GM23338 (cell line): ENCODE measurements around the gene SCGB2B2. TPM values are rescaled to one million over a fixed set of nuclear protein-coding genes. Genes with fewer than 3 reads are reported as not detected.

ENCODE experiments used
- CREB1 ChIP-seq: fragments of 250-450 bp; sonication (Bioruptor Pico); IDR thresholded peaks from 2 replicates; pipeline ENCODE4 v1.5.0; 2020; ENCODE audit warnings: low read depth, mild to moderate bottlenecking, moderate library complexity
- EZH2phosphoT487 ChIP-seq: fragments of 200-600 bp; sonication (generic); IDR thresholded peaks from one replicate; pipeline ENCODE4 v1.8.1; 2018; ENCODE audit warnings: antibody characterized with exemption; ENCODE audit not compliant: unreplicated experiment
- JUNB ChIP-seq: IDR thresholded peaks from one replicate; pipeline ENCODE4 v1.6.1; 2016; ENCODE audit warnings: antibody characterized with exemption; ENCODE audit not compliant: unreplicated experiment
- NANOG ChIP-seq: IDR thresholded peaks from 2 replicates; pipeline ENCODE4 v1.6.1; 2016; ENCODE audit warnings: antibody characterized with exemption, borderline replicate concordance
- ZNF114 ChIP-seq: fragments of 250-450 bp; sonication (Bioruptor Pico); IDR thresholded peaks from 2 replicates; pipeline ENCODE4 v1.5.0; 2020; ENCODE audit warnings: mild to moderate bottlenecking, moderate library complexity
- ZNF331 ChIP-seq: fragments of 250-450 bp; sonication (Bioruptor Pico); IDR thresholded peaks from 2 replicates; pipeline ENCODE4 v1.5.0; 2020; ENCODE audit warnings: low read depth, mild to moderate bottlenecking, moderate library complexity
- polyA plus RNA-seq: library from polyadenylated mRNA; unstranded; fragments of >200 nt; fragmentation: Nextera tagmentation; extraction: Ambion mirVana; gene quantifications from 2 replicates; pipeline ENCODE4 v1.2.1, GENCODE V29; 2016
- total RNA-seq: library from RNA; depleted of rRNA; stranded (reverse); fragments of >200 nt; shearing (Covaris generic); gene quantifications from 2 replicates; pipeline ENCODE4 v1.2.3, GENCODE V29; 2014
- TF ChIP-seq, protein P1 (sequence below): fragments of 250-450 bp; sonication (Bioruptor Pico); IDR thresholded peaks from 2 replicates; pipeline ENCODE4 v1.5.0; 2020; ENCODE audit warnings: mild to moderate bottlenecking, moderate library complexity
- TF ChIP-seq, protein P2 (sequence below), 2 experiments: fragments of 200-600 bp in 1 of 2; sonication (generic) in 1 of 2; conservative IDR thresholded peaks; 2 replicates each; pipeline versions ENCODE4 v1.5.1 to v1.6.1; 2016 to 2017; ENCODE audit warnings: antibody characterized with exemption in 2 of 2, low read depth in 2 of 2, mild to moderate bottlenecking in 2 of 2, moderate library complexity in 1 of 2

Gene SCGB2B2
- total and polyA plus RNA-seq, 2 experiments from 2014 or later = 0.28 TPM; not detected in 1

DNA sequence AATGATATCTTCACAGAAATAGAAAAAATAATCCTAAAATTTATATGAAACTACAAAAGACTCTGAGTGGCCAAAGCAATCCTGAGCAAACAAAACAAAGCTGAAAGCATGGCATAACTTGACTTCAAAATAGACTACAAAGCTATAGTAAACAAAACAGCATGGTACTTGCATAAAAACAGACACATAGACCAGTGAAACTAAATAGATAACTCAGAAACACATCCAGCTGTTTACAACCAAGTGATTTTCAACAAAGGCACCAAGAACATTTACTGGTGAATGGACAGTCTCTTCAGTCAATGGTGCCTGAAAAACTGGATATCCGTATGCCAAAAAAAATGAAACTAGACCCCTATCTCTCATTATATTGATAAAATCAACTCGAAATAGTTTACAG, 25.2 kb downstream of the SCGB2B2 start (continued):
- TF ChIP-seq, protein P1, sequence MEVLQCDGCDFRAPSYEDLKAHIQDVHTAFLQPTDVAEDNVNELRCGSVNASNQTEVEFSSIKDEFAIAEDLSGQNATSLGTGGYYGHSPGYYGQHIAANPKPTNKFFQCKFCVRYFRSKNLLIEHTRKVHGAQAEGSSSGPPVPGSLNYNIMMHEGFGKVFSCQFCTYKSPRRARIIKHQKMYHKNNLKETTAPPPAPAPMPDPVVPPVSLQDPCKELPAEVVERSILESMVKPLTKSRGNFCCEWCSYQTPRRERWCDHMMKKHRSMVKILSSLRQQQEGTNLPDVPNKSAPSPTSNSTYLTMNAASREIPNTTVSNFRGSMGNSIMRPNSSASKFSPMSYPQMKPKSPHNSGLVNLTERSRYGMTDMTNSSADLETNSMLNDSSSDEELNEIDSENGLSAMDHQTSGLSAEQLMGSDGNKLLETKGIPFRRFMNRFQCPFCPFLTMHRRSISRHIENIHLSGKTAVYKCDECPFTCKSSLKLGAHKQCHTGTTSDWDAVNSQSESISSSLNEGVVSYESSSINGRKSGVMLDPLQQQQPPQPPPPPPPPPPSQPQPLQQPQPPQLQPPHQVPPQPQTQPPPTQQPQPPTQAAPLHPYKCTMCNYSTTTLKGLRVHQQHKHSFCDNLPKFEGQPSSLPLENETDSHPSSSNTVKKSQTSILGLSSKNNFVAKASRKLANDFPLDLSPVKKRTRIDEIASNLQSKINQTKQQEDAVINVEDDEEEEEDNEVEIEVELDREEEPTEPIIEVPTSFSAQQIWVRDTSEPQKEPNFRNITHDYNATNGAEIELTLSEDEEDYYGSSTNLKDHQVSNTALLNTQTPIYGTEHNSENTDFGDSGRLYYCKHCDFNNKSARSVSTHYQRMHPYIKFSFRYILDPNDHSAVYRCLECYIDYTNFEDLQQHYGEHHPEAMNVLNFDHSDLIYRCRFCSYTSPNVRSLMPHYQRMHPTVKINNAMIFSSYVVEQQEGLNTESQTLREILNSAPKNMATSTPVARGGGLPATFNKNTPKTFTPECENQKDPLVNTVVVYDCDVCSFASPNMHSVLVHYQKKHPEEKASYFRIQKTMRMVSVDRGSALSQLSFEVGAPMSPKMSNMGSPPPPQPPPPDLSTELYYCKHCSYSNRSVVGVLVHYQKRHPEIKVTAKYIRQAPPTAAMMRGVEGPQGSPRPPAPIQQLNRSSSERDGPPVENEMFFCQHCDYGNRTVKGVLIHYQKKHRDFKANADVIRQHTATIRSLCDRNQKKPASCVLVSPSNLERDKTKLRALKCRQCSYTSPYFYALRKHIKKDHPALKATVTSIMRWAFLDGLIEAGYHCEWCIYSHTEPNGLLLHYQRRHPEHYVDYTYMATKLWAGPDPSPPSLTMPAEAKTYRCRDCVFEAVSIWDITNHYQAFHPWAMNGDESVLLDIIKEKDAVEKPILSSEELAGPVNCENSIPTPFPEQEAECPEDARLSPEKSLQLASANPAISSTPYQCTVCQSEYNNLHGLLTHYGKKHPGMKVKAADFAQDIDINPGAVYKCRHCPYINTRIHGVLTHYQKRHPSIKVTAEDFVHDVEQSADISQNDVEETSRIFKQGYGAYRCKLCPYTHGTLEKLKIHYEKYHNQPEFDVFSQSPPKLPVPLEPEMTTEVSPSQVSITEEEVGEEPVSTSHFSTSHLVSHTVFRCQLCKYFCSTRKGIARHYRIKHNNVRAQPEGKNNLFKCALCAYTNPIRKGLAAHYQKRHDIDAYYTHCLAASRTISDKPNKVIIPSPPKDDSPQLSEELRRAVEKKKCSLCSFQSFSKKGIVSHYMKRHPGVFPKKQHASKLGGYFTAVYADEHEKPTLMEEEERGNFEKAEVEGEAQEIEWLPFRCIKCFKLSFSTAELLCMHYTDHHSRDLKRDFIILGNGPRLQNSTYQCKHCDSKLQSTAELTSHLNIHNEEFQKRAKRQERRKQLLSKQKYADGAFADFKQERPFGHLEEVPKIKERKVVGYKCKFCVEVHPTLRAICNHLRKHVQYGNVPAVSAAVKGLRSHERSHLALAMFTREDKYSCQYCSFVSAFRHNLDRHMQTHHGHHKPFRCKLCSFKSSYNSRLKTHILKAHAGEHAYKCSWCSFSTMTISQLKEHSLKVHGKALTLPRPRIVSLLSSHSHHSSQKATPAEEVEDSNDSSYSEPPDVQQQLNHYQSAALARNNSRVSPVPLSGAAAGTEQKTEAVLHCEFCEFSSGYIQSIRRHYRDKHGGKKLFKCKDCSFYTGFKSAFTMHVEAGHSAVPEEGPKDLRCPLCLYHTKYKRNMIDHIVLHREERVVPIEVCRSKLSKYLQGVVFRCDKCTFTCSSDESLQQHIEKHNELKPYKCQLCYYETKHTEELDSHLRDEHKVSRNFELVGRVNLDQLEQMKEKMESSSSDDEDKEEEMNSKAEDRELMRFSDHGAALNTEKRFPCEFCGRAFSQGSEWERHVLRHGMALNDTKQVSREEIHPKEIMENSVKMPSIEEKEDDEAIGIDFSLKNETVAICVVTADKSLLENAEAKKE (CRISPR knock-in tag) = no peak
- TF ChIP-seq NANOG (no peak), JUNB (no peak), ZNF331 (CRISPR knock-in tag) (no peak), EZH2phosphoT487 (no peak), ZNF114 (no peak), CREB1 (CRISPR knock-in tag) (no peak)
- TF ChIP-seq, protein P2, sequence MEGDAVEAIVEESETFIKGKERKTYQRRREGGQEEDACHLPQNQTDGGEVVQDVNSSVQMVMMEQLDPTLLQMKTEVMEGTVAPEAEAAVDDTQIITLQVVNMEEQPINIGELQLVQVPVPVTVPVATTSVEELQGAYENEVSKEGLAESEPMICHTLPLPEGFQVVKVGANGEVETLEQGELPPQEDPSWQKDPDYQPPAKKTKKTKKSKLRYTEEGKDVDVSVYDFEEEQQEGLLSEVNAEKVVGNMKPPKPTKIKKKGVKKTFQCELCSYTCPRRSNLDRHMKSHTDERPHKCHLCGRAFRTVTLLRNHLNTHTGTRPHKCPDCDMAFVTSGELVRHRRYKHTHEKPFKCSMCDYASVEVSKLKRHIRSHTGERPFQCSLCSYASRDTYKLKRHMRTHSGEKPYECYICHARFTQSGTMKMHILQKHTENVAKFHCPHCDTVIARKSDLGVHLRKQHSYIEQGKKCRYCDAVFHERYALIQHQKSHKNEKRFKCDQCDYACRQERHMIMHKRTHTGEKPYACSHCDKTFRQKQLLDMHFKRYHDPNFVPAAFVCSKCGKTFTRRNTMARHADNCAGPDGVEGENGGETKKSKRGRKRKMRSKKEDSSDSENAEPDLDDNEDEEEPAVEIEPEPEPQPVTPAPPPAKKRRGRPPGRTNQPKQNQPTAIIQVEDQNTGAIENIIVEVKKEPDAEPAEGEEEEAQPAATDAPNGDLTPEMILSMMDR (conservative IDR thresholded peaks at IDR 0.05; ENCODE audit: low read depth in 2 of 2) = no peak
